Measurements from ENCODE around the gene SMIM13.
A peak's percentile ranks its signal among the peaks of the same experiment; 100 is the strongest.

SMIM13 gene

GRCh38 chr6:11161031-11161956, 67.7 kb downstream of the SMIM13 start:
- no peak for DNase-seq

DNA sequence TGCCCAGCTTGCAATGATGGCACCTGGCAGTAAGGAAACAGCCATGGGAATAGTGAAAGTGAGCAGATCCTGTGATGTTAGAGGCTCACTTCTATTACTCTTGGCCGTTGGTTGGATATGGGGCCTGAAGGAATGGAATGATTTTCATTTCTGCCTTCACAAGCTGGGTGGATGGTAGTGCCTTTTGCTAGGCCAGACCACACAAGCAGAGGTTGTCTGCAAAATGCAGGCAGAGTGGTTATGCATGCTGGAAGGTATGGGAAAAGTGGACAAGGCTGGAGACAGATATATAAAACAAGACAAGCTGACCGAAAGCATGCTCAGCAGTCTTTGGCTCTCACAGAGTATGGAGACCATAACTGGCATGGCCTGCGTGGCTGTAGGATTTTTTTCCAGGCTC, 68.6 kb downstream of the SMIM13 start:
- DNase-seq: no peak

DNA sequence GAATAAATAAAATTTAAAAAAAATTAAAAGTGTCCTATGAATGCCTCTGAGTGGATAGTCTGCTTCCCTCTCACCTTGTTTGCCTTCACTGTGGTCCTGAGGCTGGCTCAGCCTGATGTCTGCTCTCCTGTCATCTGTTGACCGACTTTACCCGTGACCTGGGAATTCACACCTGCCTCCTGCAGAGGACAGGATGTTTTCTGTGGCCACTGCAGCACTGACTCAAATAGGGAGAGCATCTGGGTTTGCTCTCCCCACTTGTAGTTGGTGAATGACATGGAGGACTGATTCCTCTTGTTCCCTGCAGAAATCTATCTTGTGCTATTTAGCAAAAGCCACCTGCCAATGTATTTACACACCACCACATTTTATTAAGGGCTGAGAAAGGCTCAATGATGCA, 70.3 kb downstream of the SMIM13 start:
- no peak for DNase-seq

GRCh38 chr6:11164717-11165646, 71.3 kb downstream of the SMIM13 start:
- no peak for DNase-seq

DNA sequence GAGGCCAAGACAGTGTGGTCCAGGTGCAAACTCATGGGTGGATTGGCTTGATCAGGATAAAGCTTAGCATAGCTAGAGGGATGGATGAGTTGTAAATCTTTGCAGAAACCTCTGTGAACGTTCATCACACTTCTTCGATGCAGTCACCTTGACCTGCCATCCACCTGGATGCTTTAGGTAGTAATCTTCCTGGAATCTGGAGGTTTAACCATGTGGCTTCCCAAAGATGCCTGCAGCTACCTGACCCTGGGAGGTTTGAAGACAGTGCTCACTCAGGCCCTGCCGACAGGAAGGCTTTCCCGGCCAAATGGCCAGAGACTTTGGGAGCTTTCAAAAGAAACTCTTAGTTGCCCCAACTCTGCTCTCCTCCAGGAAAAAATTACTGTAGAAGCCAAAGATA, 73.3 kb downstream of the SMIM13 start:
- DNase-seq: no peak

DNA sequence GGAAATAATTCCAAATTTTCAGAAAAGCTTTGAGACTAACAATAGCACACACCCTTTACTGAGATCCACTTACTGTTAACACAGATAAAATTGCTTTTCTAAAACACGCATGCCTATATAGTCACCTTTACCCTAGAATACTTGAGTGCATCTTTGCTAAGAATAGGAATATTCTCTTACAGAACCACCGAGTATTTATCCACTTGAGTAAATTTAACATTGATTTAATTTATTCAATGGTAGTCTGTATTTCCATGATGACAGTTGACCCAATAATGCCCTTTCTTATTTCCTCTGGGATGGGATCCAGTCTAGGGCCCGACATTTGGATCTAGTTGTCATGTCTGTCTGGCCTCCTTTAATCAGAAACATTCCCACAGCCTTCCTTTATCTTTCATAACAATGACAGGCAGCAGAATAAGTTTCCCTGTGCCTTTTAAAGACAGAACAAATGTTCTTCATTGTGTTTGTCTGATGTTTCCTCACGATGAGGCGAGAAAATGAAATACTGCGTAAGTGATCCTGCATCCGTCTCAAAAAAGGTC, 74.5 kb downstream of the SMIM13 start:
- no peak for DNase-seq

- DNase-seq: no peak
These were observed 78.3 kb downstream of the SMIM13 start for GRCh38 chr6:11171952-11172351.

DNA sequence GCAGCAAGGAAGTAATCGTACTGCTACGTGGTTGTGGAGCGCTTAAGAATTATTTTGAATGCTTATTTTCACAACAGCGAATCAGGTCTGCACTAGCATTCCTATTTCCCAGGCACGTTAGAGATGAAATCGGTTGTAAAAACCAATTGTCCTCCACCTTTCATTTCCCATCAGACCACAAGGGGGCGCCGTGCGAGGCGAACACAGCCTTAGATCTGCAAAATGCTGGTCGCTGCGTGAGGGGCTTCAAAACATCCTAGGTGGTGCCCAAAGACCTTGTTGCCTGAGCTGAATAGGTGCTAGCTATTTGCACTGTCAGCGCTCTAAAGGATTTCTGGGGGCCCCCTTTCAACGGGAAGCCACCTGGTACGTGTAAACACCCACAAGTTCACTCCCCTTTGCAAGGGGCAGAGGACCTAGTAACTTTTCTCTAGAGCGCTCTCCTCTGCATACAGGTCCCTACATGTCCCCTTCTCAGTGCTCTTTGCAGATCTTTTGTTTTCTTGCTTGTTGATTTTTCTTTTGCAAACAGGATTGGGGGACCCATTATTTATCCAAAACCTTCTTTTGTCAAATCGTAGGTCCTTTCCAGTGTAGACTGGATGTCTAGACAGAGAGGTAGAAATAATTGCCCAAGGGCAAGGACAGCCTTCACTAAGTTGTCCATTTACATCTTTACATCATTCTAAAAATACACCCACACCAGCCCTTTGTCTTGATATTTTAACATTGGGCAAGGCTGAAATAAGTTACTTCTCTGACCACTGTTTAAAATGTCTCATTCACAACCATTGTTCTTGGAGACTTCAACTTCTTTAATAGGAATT, 79.1 kb downstream of the SMIM13 start:
- peak; percentile 79 for DNase-seq

DNA sequence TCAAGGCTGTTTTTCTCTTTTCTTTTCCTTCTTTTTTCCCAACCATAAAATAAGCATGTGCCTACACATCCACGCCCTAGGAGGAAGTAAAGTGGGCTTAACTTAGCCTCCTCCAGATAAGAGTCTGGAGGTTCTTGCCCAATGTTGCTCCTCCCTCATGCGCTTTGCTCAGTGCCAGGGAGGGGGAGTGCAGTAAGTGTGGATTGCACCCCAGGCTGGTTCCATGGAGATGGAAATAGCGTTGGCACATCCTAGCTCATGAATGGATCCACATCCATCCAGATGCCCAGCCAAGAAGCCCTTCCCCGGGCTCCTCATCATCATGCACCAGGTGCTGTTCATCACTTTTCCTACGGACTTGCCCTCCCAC, 80.6 kb downstream of the SMIM13 start:
- no peak for DNase-seq

GRCh38 chr6:11177271-11177670, 83.6 kb downstream of the SMIM13 start:
- DNase-seq: no peak

- DNase-seq: no peak
These were observed 85.4 kb downstream of the SMIM13 start for GRCh38 chr6:11179088-11179418.

GRCh38 chr6:11179419-11180202, 86.0 kb downstream of the SMIM13 start:
- DNase-seq: no peak

GRCh38 chr6:11181478-11182136, 88.0 kb downstream of the SMIM13 start:
- DNase-seq: no peak

GRCh38 chr6:11183761-11184362, 90.2 kb downstream of the SMIM13 start:
- DNase-seq: no peak

GRCh38 chr6:11185204-11185842, 91.7 kb downstream of the SMIM13 start:
- no peak for DNase-seq

DNA sequence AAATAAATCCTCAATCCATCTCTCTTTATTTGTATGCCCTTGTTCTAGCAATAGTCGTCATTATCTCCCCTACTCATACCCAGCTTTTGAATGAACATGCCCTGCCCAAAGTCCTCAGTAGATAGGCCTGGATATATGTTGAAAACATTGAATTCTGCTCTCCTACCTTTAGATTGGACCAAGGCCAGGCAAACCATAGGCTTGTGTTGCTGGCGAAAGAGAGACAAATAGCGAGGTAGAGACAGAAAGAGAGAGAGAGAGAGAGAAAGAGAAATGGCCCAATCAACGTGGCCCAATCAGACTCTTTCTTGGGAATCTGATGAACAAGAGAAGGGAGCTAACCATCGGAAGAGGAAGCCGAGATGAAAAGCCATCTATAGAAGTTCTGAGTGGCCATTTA, 93.7 kb downstream of the SMIM13 start:
- DNase-seq: no peak

All from activated T-cell treated with anti-CD3 and anti-CD28 coated beads, Interleukin-2, amount 50 U/mL, for 1 hour (primary cell).